GM12801 (cell line): ENCODE data around the gene AQP3.

Experiments
- TF ChIP-seq, protein P1 (sequence below): IDR thresholded peaks from one replicate; pipeline ENCODE4 v1.5.1; 2011; ENCODE audit warnings: control low read depth; ENCODE audit not compliant: insufficient read length; ENCODE audit errors: extremely low read depth

AQP3 gene

GRCh38 chr9:33446946-33447798 is at the start of gene AQP3:
AQP3 (minus strand) TSS chr9:33447593; CDS start chr9:33447530, 63 bp downstream.
- TF ChIP-seq, protein P1, sequence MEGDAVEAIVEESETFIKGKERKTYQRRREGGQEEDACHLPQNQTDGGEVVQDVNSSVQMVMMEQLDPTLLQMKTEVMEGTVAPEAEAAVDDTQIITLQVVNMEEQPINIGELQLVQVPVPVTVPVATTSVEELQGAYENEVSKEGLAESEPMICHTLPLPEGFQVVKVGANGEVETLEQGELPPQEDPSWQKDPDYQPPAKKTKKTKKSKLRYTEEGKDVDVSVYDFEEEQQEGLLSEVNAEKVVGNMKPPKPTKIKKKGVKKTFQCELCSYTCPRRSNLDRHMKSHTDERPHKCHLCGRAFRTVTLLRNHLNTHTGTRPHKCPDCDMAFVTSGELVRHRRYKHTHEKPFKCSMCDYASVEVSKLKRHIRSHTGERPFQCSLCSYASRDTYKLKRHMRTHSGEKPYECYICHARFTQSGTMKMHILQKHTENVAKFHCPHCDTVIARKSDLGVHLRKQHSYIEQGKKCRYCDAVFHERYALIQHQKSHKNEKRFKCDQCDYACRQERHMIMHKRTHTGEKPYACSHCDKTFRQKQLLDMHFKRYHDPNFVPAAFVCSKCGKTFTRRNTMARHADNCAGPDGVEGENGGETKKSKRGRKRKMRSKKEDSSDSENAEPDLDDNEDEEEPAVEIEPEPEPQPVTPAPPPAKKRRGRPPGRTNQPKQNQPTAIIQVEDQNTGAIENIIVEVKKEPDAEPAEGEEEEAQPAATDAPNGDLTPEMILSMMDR, result no peak

DNA sequence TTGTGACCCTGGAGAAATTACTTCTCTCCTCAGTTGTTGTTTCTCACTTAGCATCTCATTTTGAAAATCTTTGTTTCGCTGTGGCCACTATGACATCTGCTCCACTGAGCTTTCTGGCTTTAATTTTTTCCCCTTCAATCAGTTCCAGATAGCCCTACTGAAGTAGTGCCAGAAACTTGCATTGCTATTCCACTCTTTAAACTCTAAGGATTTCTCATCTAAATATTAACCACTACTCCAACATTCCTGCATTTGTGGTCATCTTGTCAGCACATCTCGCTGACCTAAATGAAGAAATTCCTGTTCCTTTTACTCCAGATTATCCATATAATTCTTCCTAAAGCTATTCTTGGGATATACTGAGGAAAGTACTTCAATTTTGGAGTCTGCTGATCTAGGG is 41.7 kb upstream of the AQP3 start:
- TF ChIP-seq, protein P1, result no peak

- TF ChIP-seq, protein P1, result no peak
Measured at GRCh38 chr9:33480976-33481375, 33.6 kb upstream of the AQP3 start.

DNA sequence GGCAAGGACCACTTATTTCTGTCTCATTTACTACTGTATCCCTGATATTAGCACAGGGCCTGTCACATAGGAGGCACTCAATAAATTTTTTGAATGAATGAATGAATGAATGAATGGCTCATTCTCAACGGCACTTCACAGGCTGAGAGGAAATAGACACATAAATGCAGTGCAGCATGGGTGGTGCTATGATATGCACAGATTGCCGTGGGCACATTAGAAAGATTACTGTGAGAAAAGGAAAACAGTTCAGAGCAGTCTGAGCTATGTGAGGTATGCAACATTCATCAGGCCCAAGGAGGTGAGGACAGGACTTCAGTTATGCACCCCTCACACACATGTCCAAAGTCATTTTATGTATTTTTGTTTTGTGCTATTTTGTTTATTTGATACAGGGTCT is 32.7 kb upstream of the AQP3 start:
- TF ChIP-seq, protein P1, result no peak

DNA sequence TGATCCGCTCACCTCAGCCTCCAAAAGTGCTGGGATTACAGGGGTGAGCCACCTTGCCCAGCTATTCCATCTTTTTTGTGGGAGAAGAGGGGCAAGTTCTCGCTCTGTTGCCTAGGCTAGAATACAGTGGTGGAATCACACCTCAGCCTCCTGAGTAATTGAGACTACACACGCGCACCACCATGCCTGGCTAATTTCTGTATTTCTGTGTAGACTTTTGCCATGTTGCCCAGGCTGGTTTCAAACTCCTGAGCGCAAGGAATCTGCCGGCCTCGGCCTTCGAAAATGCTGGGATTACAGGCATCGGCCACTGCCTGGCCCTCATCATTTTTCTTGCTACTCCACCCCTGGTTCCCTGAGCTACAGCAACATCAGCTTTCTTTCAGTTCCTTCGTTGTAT is 29.1 kb upstream of the AQP3 start:
- TF ChIP-seq, protein P1, result no peak

DNA sequence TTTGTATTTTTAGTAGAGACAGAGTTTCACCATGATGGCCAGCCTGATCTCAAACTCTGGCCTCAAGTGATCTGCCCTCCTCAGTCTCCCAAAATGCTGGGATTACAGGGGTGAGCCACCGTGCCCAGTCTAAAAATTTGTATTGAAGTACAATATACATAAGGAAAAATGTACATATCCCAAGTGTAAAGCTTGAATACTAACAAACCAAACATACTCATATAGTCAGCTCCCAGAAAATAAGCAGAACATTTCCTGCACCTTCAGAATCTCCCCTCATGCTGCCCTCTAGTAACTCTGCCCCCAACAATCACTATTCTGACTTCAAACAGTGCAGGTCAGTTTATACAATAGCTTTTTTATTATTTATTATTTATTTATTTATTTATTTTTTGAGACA is 28.0 kb upstream of the AQP3 start:
- TF ChIP-seq, protein P1, result no peak

- TF ChIP-seq, protein P1, result no peak
Measured at GRCh38 chr9:33473643-33474352, 26.4 kb upstream of the AQP3 start, which contains the start of gene NOL6. NOL6 (minus strand) TSS chr9:33473924; CDS start chr9:33473842, 82 bp downstream.
